ENCODE measurements around the gene PFKFB3. TPM values are rescaled to one million over a fixed set of nuclear protein-coding genes. Genes with fewer than 3 reads are reported as not detected.

Gene PFKFB3
- total RNA-seq, 1 donor from 2014 or later: 441 TPM

DNA sequence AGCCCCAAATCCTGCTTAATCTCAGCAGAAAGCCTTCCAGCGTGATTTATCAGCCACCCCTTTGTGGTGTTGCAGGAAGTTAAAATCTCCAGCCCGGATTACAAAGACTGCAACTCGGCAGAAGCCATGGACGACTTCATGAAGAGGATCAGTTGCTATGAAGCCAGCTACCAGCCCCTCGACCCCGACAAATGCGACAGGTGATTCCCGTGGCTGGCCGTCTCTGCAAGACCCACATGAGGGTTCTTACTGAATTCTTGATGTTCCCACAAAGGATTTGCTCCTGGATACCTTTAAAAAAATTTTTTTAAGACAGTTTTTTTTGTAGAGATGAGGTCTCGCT, 16.7 kb downstream of the PFKFB3 start:
- no peak for DNase-seq (ENCODE audit: low spot score)

DNA sequence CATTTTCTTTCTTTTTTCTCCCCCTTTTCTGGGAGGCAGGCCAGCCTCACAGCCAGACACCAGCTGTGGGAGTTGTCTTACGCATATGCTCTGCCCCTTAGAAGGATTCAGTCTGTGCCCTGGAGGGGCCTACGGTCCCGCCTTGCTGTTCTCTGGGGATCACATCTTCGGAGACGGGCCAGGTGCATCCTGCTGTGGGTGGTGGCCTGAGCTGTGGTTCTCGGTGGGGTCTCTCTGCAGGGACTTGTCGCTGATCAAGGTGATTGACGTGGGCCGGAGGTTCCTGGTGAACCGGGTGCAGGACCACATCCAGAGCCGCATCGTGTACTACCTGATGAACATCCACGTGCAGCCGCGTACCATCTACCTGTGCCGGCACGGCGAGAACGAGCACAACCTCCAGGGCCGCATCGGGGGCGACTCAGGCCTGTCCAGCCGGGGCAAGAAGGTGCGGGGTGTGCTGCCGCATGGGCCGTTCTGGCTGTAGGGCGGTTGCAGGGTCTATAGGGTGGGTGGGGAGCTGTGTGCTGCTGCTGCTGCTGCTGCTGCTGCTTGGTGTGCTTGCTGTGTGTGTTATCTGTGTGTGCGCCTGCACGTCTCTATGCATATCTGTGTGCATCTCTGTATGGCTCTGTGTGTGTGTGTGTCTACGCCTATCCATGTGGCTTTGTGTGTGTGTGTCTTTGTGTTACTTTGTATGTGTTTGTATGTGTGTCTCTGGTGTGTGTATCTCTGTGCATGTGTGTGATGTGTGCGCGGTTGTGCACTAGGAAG, 17.9 kb downstream of the PFKFB3 start:
- DNase-seq (ENCODE audit: low spot score): no peak

DNA sequence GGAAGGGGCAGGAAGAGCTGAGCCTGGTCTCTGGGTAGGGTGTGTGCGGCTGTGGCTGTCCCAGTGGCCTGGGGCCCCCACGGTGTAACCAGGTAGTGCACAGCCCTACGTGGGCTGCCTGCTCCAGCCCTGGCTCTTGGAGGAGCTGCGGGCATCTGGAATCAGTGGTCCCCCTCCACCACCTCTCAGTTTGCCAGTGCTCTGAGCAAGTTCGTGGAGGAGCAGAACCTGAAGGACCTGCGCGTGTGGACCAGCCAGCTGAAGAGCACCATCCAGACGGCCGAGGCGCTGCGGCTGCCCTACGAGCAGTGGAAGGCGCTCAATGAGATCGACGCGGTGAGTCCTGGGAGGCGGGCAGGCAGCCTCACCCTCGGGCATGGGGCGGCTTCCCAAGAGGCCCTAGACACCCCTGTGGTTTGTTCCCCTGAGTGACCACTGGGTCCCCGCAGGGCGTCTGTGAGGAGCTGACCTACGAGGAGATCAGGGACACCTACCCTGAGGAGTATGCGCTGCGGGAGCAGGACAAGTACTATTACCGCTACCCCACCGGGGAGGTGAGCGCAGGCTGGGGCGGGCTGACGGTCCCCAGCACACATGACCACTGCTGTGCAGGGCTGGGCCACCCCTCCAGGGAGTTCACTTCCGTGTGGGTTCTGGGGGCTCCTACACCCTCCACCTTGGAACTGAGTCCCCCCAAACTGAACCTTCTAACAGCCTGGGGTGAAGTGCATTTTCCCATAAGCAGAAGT, 18.6 kb downstream of the PFKFB3 start:
- no peak for DNase-seq (ENCODE audit: low spot score)

DNA sequence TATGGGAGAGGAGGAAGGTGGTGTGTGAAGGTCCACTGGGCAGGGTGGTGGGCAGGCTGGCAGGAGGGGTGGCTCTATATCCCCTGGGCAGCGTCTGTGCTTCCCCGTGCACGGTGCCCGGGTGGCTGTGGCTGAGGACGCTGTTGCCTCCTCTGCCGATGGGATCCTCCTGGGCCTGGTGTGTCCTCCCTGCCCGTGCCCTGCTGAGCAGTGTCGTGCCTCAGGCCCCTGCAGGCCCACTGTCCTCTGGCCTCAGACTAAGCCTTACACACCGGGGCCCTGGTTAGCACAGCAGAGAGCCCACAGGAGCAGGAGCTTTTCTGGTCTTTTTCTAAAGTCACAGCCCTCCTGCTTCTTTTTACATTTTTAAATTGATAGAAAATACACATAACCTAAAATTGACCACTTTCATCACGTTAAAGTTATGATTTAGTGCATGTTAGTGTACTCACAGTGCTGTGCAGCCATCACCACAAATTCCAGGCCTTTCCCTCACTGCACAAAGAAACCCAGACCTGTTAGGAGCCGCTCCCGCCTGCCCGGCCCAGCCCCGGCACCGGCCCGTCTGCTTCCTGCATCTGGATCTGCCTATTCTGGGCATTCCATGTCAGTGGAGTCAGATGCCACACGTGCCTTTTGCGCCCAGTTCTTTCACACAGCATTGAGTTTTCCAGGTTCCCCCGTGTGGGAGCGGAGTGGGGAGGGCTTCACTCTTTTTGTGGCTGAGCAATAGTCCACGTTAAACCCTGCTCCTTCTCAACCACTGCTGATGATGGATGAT, 19.4 kb downstream of the PFKFB3 start:
- DNase-seq (ENCODE audit: low spot score): no peak

DNA sequence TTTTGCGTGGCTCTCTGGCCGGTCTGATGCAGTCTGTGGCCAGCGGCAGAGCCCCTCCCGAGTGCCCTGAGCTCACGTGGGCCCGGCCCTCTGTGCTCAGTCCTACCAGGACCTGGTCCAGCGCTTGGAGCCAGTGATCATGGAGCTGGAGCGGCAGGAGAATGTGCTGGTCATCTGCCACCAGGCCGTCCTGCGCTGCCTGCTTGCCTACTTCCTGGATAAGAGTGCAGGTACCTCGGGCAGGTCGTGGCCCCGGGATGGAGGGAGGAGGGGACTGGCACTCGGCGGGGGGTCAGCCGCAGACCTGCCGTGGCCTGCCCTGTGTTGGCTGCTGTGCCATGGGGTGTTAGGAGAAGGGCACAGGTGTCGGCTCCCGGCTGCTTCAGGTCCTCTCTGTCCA, 20.0 kb downstream of the PFKFB3 start:
- DNase-seq (ENCODE audit: low spot score): no peak

DNA sequence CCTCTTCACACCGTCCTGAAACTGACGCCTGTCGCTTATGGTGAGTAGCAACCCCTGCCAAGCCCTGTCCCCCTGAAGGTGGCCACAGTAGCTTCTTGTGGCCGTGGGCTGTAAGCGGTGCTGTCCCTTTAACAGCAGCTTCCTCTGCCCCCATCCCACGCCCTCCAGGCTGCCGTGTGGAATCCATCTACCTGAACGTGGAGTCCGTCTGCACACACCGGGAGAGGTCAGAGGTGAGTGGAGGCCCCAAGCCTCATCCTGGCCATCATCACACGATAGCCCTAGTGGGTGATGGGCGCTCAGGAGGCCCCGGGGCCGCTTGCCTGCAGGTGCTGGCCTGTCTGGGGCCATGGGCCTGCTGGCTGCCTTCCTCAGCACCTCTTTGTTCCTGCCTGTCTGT, 21.2 kb downstream of the PFKFB3 start:
- DNase-seq (ENCODE audit: low spot score): no peak

DNA sequence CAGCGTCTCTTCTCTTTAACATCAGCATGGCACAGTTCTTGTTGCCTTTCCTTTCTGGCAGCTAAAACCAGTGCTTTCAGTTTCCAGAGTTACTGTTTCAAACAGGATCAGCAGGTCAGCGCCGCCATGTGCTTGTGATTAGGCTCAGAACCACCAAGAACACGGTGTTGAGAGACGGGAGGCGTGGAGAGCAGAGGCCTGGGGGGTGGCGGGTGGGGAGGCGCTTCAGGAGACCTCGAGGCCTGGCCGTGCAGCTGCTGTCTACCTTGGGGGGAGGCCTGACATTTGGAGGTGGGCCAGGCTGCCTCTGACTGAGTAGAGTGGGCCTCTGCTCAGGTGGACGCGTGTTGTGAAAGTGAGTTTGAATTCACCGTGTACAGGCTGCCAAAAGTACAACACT, 22.0 kb downstream of the PFKFB3 start:
- DNase-seq (ENCODE audit: low spot score): no peak

DNA sequence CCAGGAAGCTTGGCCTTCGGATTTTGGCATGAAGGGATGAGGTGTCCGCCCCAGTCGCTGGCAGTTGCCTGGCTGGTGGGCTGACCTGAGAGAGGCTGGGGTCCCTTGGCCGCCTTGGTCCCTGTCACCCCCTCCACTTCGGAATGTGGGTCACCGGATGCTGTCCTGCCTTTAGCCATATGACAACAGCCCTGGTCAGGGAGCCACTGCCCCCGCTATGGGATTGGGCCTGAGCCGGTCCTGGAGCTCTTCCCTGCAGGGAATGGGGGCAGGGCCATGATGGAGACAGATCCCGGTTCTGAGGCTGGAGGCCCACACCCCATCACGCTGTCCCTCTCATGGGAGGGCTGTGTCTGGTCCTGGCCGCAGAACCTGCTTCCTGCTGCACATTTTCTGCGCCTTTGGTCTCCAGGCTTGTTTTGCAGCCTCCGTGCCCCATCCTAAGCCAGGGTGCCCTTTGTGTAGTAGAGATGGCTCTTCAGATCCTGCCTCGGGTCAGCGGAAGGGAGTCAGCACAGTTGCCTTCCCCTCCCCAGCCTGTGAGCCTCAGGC, 22.6 kb downstream of the PFKFB3 start:
- DNase-seq (ENCODE audit: low spot score): no peak

DNA sequence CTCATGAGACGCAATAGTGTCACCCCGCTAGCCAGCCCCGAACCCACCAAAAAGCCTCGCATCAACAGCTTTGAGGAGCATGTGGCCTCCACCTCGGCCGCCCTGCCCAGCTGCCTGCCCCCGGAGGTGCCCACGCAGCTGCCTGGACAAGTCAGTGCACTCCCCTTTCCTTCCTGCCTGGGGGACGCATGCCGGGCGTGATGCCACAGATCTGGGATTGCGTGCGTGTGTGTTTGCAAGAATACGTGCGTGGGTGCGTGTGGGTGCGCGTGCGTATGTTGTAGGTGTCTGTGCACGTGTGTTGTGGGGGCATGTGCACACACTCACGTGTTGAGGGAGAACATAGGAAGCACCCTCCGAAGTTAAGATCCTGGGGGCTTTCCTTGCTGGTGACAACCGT, 23.5 kb downstream of the PFKFB3 start:
- DNase-seq (ENCODE audit: low spot score): no peak

DNA sequence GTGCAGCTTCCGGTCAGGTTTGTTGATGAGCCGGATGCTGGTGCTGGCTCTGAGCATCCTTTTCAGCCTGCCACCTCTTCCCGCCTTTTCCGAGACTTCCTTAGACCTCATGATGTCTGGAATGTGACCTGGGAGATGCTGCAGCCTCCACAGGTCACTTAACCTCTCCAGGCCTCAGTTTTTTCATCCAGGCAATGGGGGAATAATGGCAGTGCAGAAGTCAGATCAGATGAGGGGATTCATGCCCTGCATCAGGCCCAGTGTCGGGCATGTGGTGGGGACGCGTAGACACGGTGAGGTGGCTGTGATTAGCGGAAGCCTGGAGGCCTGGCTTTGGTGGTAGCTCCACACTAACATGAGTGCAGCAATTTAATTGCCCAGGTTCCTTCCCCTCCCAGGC, 24.6 kb downstream of the PFKFB3 start:
- no peak for DNase-seq (ENCODE audit: low spot score)

DNA sequence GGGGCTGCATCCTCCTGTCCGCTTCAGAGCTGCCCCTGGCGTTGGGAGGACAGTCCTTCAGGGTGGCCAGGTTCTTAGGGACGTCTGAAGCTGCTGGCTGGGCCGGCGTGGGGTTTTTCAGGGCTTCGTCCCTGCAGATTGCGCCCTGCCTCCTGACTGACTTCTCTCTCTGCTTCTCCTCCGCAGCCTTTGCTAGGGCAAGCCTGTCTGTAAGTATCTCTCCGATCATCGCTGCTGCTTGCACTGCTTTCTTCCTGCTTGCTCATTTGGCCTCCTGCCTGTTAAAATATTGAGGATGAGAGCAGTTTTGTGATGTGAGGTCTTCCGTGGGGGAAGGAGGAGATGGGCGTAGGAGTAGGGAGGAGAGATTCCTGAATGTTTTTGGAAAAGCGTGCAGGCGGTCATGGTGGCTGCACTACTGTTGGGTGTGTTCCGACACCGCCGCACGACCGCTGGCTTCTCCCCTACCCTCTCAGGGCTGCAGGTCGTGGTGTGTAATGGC, 25.3 kb downstream of the PFKFB3 start:
- DNase-seq (ENCODE audit: low spot score): no peak

DNA sequence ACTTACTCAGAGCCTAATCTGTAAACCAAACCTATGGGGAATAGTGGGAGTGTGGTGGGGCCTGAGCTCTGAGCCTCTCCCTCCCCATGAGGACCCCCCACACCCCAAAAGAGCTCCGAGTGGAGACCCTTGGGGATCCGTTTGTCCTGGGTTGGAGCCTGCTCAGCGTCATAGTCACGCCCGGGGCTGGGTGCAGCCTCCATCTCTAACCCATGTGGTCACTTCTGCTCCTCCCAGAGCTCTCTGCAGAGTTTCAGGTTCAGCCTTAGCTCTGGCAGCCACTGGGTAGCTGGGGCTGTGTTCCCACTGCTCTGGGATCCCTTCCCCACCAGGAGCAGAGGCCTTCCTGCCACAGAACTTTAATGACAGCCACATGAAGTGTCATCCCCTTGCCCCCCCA, 25.9 kb downstream of the PFKFB3 start:
- DNase-seq (ENCODE audit: low spot score): no peak

DNA sequence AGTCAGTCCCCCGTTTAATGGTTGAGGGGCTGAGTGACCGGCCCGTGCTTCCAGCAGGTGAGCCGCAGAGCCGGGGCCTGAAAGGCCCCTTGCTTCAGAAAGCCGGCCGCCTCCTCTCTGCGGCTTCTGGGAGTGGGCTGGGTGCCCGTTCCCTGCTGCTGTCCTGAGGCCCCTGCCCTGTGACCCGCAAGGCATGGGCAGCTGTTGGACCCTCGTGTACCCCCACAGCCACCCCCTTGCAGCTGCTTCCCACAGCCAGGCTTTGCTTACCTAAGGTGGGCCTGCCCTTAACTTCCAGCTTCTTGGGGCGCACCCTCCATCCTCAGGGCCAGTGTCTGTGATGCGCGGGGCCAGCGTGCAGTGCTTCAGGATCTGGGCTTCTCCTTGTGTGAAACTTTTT, 26.6 kb downstream of the PFKFB3 start:
- no peak for DNase-seq (ENCODE audit: low spot score)

DNA sequence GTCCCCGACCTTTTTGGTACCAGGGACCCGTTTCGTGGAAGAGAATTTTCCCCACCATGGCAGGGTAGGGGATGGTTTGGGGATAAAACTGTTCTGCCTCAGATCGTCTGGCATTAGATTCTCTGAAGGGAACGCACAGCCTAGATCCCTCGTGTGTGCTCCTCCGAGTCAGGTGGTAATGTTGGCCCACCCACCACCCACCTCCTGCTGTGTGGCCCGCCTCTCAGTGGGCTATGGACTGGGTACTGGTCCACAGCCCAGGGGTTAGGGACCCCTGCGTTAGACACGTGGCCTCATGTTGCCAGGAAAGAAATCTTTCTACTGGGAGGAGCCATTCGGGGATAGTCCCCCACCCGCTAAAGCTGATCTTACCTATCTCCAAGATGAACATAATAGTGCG, 27.0 kb downstream of the PFKFB3 start:
- no peak for DNase-seq (ENCODE audit: low spot score)

DNA sequence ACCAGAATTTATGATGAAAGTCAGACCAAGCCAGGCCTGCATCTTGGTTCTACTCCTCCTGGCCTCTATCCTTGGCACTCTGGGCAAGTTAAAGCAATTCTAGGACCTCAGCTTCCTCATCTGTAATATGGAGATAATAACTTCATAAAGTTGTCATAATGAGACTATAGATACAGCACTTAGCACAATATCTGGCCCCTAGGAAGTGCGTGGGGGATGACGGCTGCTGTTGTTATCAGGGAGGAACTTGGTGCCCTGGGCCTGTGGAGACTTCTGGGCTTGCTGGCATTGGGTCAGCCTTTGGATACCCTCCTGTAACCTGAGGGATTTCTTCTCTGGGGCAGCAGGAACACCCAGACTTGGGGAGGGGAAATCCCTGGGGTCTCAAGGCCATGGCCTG, 27.6 kb downstream of the PFKFB3 start:
- DNase-seq (ENCODE audit: low spot score): no peak

DNA sequence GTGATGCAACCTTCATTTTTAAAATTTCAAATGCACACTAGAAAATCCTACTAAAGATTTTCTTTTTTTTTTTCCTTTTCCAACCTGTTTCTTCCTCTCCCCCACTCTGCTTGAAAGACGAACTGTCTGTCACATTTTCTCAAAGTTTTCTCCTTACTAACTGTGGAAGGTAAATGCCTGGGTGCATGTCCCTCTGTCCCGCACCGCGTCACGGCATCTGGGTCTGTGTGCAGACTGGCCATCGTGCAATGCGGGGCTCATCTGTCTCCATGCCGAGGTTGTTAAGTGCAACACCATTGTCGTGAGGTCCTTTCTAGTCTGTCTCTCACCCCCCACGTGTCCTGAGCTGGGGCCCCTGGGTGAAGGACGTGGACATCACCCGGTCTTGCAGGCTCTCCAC, 28.4 kb downstream of the PFKFB3 start:
- no peak for DNase-seq (ENCODE audit: low spot score)

DNA sequence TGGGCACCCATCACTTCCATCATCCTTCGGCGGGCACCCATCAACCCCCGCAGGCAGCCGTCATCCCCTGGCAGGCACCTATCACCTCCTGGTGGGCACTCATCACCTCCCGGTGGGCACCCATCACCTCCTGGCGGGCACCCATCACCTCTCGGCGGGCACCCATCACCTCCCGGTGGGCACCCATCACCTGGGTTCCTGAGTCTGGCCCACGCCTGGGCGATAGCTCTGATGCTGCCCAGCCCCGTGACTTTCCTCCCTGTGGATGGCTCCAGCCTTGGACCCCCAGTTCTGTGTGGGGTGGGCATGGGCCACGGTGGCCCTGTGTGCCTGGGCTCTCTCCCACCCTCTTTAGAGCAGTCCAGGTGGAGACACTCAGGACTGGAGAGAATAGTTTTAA, 29.0 kb downstream of the PFKFB3 start:
- DNase-seq (ENCODE audit: low spot score): no peak

DNA sequence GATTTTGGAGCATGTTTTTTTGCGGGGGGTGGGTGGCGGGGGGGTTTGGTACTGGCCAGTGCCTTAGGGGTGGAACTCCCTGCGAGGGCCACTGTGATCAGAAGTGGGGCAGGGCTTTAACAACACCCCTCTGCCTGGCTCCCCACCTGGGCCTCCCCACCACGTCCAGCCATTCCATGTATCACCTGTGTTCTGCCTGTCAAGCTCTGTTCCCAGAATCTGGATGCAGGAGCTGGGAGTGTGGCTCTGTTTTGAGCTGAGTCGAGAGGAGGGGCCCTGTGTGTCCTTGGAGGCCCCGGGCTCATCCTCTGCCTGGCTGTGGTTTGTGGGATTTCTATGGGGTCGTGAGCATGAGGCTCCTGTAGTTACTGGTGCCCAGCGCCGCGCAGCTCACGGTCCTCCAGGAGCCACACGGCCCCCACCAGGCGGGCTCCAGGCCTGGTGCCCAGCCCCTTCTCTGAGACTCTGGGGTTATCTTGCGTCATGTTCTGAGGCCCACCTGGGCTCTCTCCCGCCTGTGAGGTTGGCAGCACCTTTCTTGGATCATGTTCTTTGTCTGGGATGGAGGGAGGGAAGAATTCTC, 29.6 kb downstream of the PFKFB3 start:
- no peak for DNase-seq (ENCODE audit: low spot score)

DNA sequence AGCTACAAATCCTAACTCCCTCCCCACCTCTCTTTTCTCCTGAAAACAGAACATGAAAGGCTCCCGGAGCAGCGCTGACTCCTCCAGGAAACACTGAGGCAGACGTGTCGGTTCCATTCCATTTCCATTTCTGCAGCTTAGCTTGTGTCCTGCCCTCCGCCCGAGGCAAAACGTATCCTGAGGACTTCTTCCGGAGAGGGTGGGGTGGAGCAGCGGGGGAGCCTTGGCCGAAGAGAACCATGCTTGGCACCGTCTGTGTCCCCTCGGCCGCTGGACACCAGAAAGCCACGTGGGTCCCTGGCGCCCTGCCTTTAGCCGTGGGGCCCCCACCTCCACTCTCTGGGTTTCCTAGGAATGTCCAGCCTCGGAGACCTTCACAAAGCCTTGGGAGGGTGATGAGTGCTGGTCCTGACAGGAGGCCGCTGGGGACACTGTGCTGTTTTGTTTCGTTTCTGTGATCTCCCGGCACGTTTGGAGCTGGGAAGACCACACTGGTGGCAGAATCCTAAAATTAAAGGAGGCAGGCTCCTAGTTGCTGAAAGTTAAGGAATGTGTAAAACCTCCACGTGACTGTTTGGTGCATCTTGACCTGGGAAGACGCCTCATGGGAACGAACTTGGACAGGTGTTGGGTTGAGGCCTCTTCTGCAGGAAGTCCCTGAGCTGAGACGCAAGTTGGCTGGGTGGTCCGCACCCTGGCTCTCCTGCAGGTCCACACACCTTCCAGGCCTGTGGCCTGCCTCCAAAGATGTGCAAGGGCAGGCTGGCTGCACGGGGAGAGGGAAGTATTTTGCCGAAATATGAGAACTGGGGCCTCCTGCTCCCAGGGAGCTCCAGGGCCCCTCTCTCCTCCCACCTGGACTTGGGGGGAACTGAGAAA, 30.4 kb downstream of the PFKFB3 start:
- DNase-seq (ENCODE audit: low spot score): no peak

DNA sequence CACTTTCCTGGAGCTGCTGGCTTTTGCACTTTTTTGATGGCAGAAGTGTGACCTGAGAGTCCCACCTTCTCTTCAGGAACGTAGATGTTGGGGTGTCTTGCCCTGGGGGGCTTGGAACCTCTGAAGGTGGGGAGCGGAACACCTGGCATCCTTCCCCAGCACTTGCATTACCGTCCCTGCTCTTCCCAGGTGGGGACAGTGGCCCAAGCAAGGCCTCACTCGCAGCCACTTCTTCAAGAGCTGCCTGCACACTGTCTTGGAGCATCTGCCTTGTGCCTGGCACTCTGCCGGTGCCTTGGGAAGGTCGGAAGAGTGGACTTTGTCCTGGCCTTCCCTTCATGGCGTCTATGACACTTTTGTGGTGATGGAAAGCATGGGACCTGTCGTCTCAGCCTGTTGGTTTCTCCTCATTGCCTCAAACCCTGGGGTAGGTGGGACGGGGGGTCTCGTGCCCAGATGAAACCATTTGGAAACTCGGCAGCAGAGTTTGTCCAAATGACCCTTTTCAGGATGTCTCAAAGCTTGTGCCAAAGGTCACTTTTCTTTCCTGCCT, 31.1 kb downstream of the PFKFB3 start:
- DNase-seq (ENCODE audit: low spot score): no peak
